GM23338 (cell line): Measurements from ENCODE around the gene VDR. TPM values are rescaled to one million over a fixed set of nuclear protein-coding genes. Genes with fewer than 3 reads are reported as not detected.

Source experiments
- ATAC-seq: fragments of 200-7000 bp; cut with Tn5 transposase; 3 replicates; pipeline ENCODE4 v1.9.1; 2020
- DNase-seq: peaks from one replicate; pipeline ENCODE4 v3.0.0-alpha.2; 2015; ENCODE audit warnings: low spot score
- H2AFZ ChIP-seq: fragments of 200-600 bp; sonication (generic); 2 replicates; pipeline ENCODE4 v1.8.0; 2016; ENCODE audit warnings: antibody characterized with exemption, mild to moderate bottlenecking, moderate library complexity
- H3F3A ChIP-seq: fragments of 200-600 bp; sonication (generic); replicated peaks from 2 replicates; pipeline ENCODE4 v1.8.0; 2017; ENCODE audit warnings: antibody characterized with exemption, mixed run types, low read depth
- H3K27ac ChIP-seq: fragments of 200-600 bp; sonication (generic); 2 replicates; pipeline ENCODE4 v1.6.1; 2016; ENCODE audit warnings: low read depth
- H3K27me3 ChIP-seq: fragments of 200-600 bp; sonication (generic); 2 replicates; pipeline ENCODE4 v1.8.0; 2016; ENCODE audit warnings: mild to moderate bottlenecking, mixed run types, moderate library complexity; ENCODE audit not compliant: insufficient read depth
- H3K36me3 ChIP-seq: fragments of 200-600 bp; sonication (generic); 2 replicates; pipeline ENCODE4 v1.8.0; 2016; ENCODE audit warnings: mild to moderate bottlenecking; ENCODE audit not compliant: insufficient read depth
- H3K4me1 ChIP-seq: fragments of 200-600 bp; sonication (generic); 2 replicates; pipeline ENCODE4 v1.8.0; 2016; ENCODE audit warnings: mild to moderate bottlenecking, moderate library complexity; ENCODE audit not compliant: insufficient read depth
- H3K4me2 ChIP-seq: fragments of 200-600 bp; sonication (generic); 2 replicates; pipeline ENCODE4 v1.7.1; 2017; ENCODE audit warnings: mixed run types
- H3K4me3 ChIP-seq: fragments of 200-600 bp; sonication (generic); 2 replicates; pipeline ENCODE4 v1.6.1; 2016; ENCODE audit warnings: mixed run types
- H3K79me2 ChIP-seq: fragments of 200-600 bp; sonication (generic); replicated peaks from 2 replicates; pipeline ENCODE4 v1.8.0; 2017; ENCODE audit warnings: mild to moderate bottlenecking; ENCODE audit not compliant: insufficient read depth
- H3K9me2 ChIP-seq: fragments of 200-600 bp; sonication (generic); 2 replicates; pipeline ENCODE4 v1.8.0; 2017; ENCODE audit not compliant: insufficient read depth
- H4K20me1 ChIP-seq: fragments of 200-600 bp; sonication (generic); replicated peaks from 2 replicates; pipeline ENCODE4 v1.8.0; 2017; ENCODE audit warnings: mild to moderate bottlenecking; ENCODE audit not compliant: insufficient read depth
- H3K27ac Mint-ChIP-seq: 2 replicates; pipeline ENCODE4 v1.8.0; 2020; ENCODE audit warnings: inconsistent platforms, mild to moderate bottlenecking, moderate library complexity, mixed read lengths
- H3K27me3 Mint-ChIP-seq: 3 replicates; pipeline ENCODE4 v1.8.0; 2022; ENCODE audit warnings: low read depth, mild to moderate bottlenecking, moderate library complexity, mixed read lengths, inconsistent platforms; ENCODE audit not compliant: insufficient read depth, poor library complexity
- H3K36me3 Mint-ChIP-seq: 3 replicates; pipeline ENCODE4 v1.8.0; 2021; ENCODE audit warnings: low read depth, mild to moderate bottlenecking, inconsistent platforms, moderate library complexity, mixed read lengths
- H3K4me1 Mint-ChIP-seq: 3 replicates; pipeline ENCODE4 v1.8.0; 2020; ENCODE audit warnings: mild to moderate bottlenecking, inconsistent platforms, mixed read lengths
- H3K4me3 Mint-ChIP-seq: 3 replicates; pipeline ENCODE4 v1.8.0; 2021; ENCODE audit warnings: moderate library complexity, mild to moderate bottlenecking, inconsistent platforms, mixed read lengths
- H3K9me3 Mint-ChIP-seq: 3 replicates; pipeline ENCODE4 v1.8.0; 2020; ENCODE audit warnings: moderate library complexity, mild to moderate bottlenecking, inconsistent platforms, mixed read lengths
- CREB1 ChIP-seq: fragments of 250-450 bp; sonication (Bioruptor Pico); IDR thresholded peaks from 2 replicates; pipeline ENCODE4 v1.5.0; 2020; ENCODE audit warnings: low read depth, mild to moderate bottlenecking, moderate library complexity
- EZH2 ChIP-seq: fragments of 200-600 bp; sonication (generic); IDR thresholded peaks from one replicate; pipeline ENCODE4 v1.8.0; 2017; ENCODE audit warnings: antibody characterized with exemption, mild to moderate bottlenecking, low read depth; ENCODE audit not compliant: unreplicated experiment
- EZH2phosphoT487 ChIP-seq: fragments of 200-600 bp; sonication (generic); IDR thresholded peaks from one replicate; pipeline ENCODE4 v1.8.1; 2018; ENCODE audit warnings: antibody characterized with exemption; ENCODE audit not compliant: unreplicated experiment
- JUNB ChIP-seq: IDR thresholded peaks from one replicate; pipeline ENCODE4 v1.6.1; 2016; ENCODE audit warnings: antibody characterized with exemption; ENCODE audit not compliant: unreplicated experiment
- NANOG ChIP-seq: IDR thresholded peaks from 2 replicates; pipeline ENCODE4 v1.6.1; 2016; ENCODE audit warnings: antibody characterized with exemption, borderline replicate concordance
- POLR2AphosphoS5 ChIP-seq: IDR thresholded peaks from 2 replicates; pipeline ENCODE4 v1.6.1; 2016; ENCODE audit warnings: antibody characterized with exemption, low read depth
- STAT1 ChIP-seq: IDR thresholded peaks from one replicate; pipeline ENCODE4 v1.6.1; 2016; ENCODE audit warnings: antibody characterized with exemption; ENCODE audit not compliant: unreplicated experiment
- ZNF114 ChIP-seq: fragments of 250-450 bp; sonication (Bioruptor Pico); IDR thresholded peaks from 2 replicates; pipeline ENCODE4 v1.5.0; 2020; ENCODE audit warnings: mild to moderate bottlenecking, moderate library complexity
- ZNF331 ChIP-seq: fragments of 250-450 bp; sonication (Bioruptor Pico); IDR thresholded peaks from 2 replicates; pipeline ENCODE4 v1.5.0; 2020; ENCODE audit warnings: low read depth, mild to moderate bottlenecking, moderate library complexity
- polyA plus RNA-seq: library from polyadenylated mRNA; unstranded; fragments of >200 nt; fragmentation: Nextera tagmentation; extraction: Ambion mirVana; gene quantifications from 2 replicates; pipeline ENCODE4 v1.2.1, GENCODE V29; 2016
- total RNA-seq: library from RNA; depleted of rRNA; stranded (reverse); fragments of >200 nt; shearing (Covaris generic); gene quantifications from 2 replicates; pipeline ENCODE4 v1.2.3, GENCODE V29; 2014
- TF ChIP-seq, protein P1 (sequence below), 2 experiments: fragments of 200-600 bp in 1 of 2; sonication (generic) in 1 of 2; conservative IDR thresholded peaks; 2 replicates each; pipeline versions ENCODE4 v1.5.1 to v1.6.1; 2016 to 2017; ENCODE audit warnings: antibody characterized with exemption in 2 of 2, low read depth in 2 of 2, mild to moderate bottlenecking in 2 of 2, moderate library complexity in 1 of 2
- TF ChIP-seq, protein P2 (sequence below): IDR thresholded peaks from 2 replicates; pipeline ENCODE4 v1.6.1; 2016; ENCODE audit warnings: antibody characterized with exemption
- TF ChIP-seq, protein P3 (sequence below): IDR thresholded peaks from one replicate; pipeline ENCODE4 v1.6.1; 2018; ENCODE audit warnings: antibody characterized with exemption; ENCODE audit not compliant: unreplicated experiment

Gene VDR
- total and polyA plus RNA-seq, 2 experiments from 2014 or later, result 0.37 to 1.4 TPM

DNA sequence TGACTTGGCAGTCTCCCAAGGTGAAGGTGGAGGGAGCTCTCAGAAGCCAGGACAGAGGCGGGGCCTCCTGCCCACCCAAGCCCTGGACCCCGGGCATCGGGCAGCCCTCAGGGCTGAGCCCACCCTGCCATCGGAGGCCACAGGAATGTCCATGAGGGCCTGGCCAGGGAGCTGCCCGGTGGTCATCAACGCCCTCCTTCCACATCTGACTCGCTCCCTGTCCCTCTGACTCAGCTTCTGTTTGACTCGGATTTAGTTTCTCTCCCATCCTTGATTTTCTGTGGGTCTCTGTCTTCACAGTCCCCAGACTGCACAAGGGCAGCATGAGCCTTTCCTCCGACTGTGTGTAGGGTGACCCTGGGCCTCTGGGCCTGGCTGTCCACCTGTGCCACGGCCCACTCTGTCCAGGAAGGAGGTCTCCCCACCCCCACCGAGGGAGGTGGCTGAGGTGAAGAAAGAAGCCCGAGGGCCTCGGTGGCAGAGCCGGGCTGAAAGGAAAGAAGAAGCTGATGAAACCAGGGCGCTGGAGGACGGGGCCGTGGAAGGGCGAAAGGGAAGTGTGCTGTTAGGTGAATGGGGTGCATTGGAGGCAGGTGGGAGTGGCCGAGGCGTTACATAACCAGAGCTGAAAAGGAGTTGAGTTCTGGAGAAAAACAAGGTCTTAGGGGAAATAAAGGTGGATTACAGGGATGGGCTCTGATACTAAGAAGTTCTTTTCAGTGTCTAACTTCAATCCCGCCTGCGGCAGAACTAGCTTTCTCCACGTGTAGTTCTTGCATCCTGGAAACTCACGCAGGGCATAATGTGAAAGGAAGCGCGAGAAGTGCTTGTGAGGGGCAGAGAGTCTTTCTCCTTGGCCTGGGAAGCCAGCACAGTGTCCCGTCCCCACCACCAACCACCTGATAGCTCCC, 41.9 kb upstream of the VDR start:
- Histone ChIP-seq H3F3A (no peaks in the 10 kb centered on the region), H3K27ac (no peak overlapping the region), H3K4me2 (no peak overlapping the region), H3K79me2 (no peaks in the 10 kb centered on the region), H3K9me2 (no peaks in the 10 kb centered on the region), H4K20me1 (no peaks in the 10 kb centered on the region), H3K4me1 (peaks cover 16% of the 10 kb centered on the region), H3K36me3 (no peaks in the 10 kb centered on the region), H2AFZ (peak overlapping the region; percentile 90), H3K4me3 (no peak overlapping the region), H3K27me3 (peaks cover 8% of the 10 kb centered on the region; the same call in 1 of the 2 replicates)
- Mint-ChIP-seq H3K27ac (peak overlapping the region; percentile 27; the same call in 1 of the 2 replicates), H3K4me3 (no peak overlapping the region; the same call in 2 of the 3 replicates), H3K27me3 (peaks cover 18% of the 10 kb centered on the region), H3K4me1 (peaks cover 22% of the 10 kb centered on the region), H3K9me3 (no peaks in the 10 kb centered on the region), H3K36me3 (no peaks in the 10 kb centered on the region)
- ATAC-seq, result no peak
- DNase-seq, result no peak
- TF ChIP-seq CREB1 (CRISPR knock-in tag) (no peak), JUNB (no peak), NANOG (no peak), EZH2 (no peak), ZNF114 (no peak), EZH2phosphoT487 (no peak), POLR2AphosphoS5 (no peak)
- TF ChIP-seq, protein P1, sequence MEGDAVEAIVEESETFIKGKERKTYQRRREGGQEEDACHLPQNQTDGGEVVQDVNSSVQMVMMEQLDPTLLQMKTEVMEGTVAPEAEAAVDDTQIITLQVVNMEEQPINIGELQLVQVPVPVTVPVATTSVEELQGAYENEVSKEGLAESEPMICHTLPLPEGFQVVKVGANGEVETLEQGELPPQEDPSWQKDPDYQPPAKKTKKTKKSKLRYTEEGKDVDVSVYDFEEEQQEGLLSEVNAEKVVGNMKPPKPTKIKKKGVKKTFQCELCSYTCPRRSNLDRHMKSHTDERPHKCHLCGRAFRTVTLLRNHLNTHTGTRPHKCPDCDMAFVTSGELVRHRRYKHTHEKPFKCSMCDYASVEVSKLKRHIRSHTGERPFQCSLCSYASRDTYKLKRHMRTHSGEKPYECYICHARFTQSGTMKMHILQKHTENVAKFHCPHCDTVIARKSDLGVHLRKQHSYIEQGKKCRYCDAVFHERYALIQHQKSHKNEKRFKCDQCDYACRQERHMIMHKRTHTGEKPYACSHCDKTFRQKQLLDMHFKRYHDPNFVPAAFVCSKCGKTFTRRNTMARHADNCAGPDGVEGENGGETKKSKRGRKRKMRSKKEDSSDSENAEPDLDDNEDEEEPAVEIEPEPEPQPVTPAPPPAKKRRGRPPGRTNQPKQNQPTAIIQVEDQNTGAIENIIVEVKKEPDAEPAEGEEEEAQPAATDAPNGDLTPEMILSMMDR (conservative IDR thresholded peaks at IDR 0.05; ENCODE audit: low read depth in 2 of 2), result no peak

DNA sequence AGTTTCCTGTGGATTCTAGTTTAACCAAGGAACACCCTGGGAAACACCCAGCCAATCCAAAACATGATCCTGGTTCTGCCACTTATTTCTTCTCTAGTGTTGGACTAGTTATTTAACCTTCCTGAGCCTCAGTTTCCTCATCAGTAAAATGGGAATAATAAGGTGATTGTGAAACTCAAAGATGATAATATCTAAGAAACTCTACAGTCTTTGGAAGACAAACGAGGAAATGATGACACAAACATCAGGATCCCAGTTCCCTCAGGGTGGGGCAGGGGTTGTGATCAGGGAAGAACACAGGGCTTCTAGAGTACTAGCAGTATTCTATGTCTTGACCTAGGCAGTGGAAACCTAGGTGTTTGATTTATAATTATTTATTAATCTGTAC, 40.5 kb upstream of the VDR start:
- no peaks in the 10 kb centered on the region for H3K9me2 ChIP-seq
- no peak overlapping the region for H3K4me3 ChIP-seq
- Mint-ChIP-seq H3K4me3 (no peak overlapping the region), H3K36me3 (no peaks in the 10 kb centered on the region; the same call in 2 of the 3 replicates), H3K27me3 (peaks cover 30% of the 10 kb centered on the region), H3K4me1 (peaks cover 30% of the 10 kb centered on the region), H3K9me3 (no peaks in the 10 kb centered on the region), H3K27ac (no peak overlapping the region)
- H4K20me1 ChIP-seq, result no peaks in the 10 kb centered on the region
- TF ChIP-seq EZH2 (no peak), ZNF114 (no peak), ZNF331 (CRISPR knock-in tag) (no peak), STAT1 (no peak), CREB1 (CRISPR knock-in tag) (no peak), EZH2phosphoT487 (no peak), NANOG (no peak), POLR2AphosphoS5 (no peak)
- TF ChIP-seq, protein P1 (conservative IDR thresholded peaks at IDR 0.05; ENCODE audit: low read depth in 2 of 2), result no peak
- TF ChIP-seq, protein P2, sequence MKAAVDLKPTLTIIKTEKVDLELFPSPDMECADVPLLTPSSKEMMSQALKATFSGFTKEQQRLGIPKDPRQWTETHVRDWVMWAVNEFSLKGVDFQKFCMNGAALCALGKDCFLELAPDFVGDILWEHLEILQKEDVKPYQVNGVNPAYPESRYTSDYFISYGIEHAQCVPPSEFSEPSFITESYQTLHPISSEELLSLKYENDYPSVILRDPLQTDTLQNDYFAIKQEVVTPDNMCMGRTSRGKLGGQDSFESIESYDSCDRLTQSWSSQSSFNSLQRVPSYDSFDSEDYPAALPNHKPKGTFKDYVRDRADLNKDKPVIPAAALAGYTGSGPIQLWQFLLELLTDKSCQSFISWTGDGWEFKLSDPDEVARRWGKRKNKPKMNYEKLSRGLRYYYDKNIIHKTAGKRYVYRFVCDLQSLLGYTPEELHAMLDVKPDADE, result no peak
- TF ChIP-seq, protein P3, sequence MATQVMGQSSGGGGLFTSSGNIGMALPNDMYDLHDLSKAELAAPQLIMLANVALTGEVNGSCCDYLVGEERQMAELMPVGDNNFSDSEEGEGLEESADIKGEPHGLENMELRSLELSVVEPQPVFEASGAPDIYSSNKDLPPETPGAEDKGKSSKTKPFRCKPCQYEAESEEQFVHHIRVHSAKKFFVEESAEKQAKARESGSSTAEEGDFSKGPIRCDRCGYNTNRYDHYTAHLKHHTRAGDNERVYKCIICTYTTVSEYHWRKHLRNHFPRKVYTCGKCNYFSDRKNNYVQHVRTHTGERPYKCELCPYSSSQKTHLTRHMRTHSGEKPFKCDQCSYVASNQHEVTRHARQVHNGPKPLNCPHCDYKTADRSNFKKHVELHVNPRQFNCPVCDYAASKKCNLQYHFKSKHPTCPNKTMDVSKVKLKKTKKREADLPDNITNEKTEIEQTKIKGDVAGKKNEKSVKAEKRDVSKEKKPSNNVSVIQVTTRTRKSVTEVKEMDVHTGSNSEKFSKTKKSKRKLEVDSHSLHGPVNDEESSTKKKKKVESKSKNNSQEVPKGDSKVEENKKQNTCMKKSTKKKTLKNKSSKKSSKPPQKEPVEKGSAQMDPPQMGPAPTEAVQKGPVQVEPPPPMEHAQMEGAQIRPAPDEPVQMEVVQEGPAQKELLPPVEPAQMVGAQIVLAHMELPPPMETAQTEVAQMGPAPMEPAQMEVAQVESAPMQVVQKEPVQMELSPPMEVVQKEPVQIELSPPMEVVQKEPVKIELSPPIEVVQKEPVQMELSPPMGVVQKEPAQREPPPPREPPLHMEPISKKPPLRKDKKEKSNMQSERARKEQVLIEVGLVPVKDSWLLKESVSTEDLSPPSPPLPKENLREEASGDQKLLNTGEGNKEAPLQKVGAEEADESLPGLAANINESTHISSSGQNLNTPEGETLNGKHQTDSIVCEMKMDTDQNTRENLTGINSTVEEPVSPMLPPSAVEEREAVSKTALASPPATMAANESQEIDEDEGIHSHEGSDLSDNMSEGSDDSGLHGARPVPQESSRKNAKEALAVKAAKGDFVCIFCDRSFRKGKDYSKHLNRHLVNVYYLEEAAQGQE, result no peak
- ATAC-seq (no peak), DNase-seq (no peak)
- H3K4me2 ChIP-seq, result no peak overlapping the region
- peaks cover 20% of the 10 kb centered on the region for H3K4me1 ChIP-seq
- no peaks in the 10 kb centered on the region for H3K36me3 ChIP-seq
- no peak overlapping the region for H3K27ac ChIP-seq
- H2AFZ ChIP-seq, result no peak overlapping the region
- no peaks in the 10 kb centered on the region for H3F3A ChIP-seq
- H3K79me2 ChIP-seq, result no peaks in the 10 kb centered on the region
- peaks cover 20% of the 10 kb centered on the region; the same call in 1 of the 2 replicates for H3K27me3 ChIP-seq
